OCI-LY7 (cell line): ENCODE measurements around the gene USP25. TPM values are rescaled to one million over a fixed set of nuclear protein-coding genes. Genes with fewer than 3 reads are reported as not detected.

ENCODE experiments used
- Bru-seq: library from RNA; stranded (reverse); fragments of 400-500 nt; gene quantifications from one replicate; lab custom pipeline; 2021; lab: Mats Ljungman, UMichigan
- BruChase-seq, 2 experiments: library from RNA; stranded (reverse); fragments of 400-500 nt; gene quantifications; one replicate each; lab custom pipeline; 2021; lab: Mats Ljungman, UMichigan
- BruUV-seq: library from RNA; stranded (reverse); fragments of 400-500 nt; replicated peaks from 2 replicates; lab custom pipeline; 2021; lab: Mats Ljungman, UMichigan
- CTCF ChIA-PET: fragments of 300-600 bp; sonication (Branson Sonifier 250); formaldehyde crosslinking; loops from one replicate; lab custom pipeline; 2022; ENCODE audit warnings: antibody characterized with exemption; ENCODE audit not compliant: unreplicated experiment; lab: Charles Lee
- POLR2A ChIA-PET: fragments of 300-600 bp; sonication (Branson Sonifier 250); formaldehyde crosslinking; loops from one replicate; lab custom pipeline; 2022; ENCODE audit warnings: antibody characterized with exemption; lab: Charles Lee
- DNase-seq: peaks from one replicate; pipeline ENCODE4 v3.0.0-alpha.2; 2015; ENCODE audit warnings: low spot score
- H2AFZ ChIP-seq: fragments of 200-600 bp; sonication (generic), shearing (Covaris generic); 2 replicates; pipeline ENCODE4 v1.6.1; 2014; ENCODE audit warnings: mild to moderate bottlenecking, antibody characterized with exemption, low read length, moderate library complexity
- H3K27ac ChIP-seq: fragments of 200-600 bp; sonication (generic); 2 replicates; pipeline ENCODE4 v1.5.1; 2014; ENCODE audit warnings: mixed run types, low read depth, mild to moderate bottlenecking, moderate library complexity, low read length, inconsistent platforms; ENCODE audit not compliant: poor library complexity, severe bottlenecking
- H3K36me3 ChIP-seq: fragments of 200-600 bp; sonication (generic); 2 replicates; pipeline ENCODE4 v1.6.1; 2014; ENCODE audit warnings: mild to moderate bottlenecking, antibody characterized with exemption, low read length, moderate library complexity, mixed read lengths; ENCODE audit not compliant: insufficient read depth
- H3K4me1 ChIP-seq: fragments of 200-600 bp; sonication (generic); 2 replicates; pipeline ENCODE4 v1.5.1; 2014; ENCODE audit warnings: mild to moderate bottlenecking, low read length; ENCODE audit not compliant: insufficient read depth, poor library complexity, severe bottlenecking
- H3K4me2 ChIP-seq: fragments of 200-600 bp; sonication (generic); 2 replicates; pipeline ENCODE4 v1.6.1; 2014; ENCODE audit warnings: mild to moderate bottlenecking, low read length
- H3K4me3 ChIP-seq: fragments of 200-600 bp; sonication (generic); 2 replicates; pipeline ENCODE4 v1.5.1; 2014; ENCODE audit warnings: mild to moderate bottlenecking, low read depth, low read length; ENCODE audit not compliant: poor library complexity, severe bottlenecking
- H3K79me2 ChIP-seq: fragments of 200-600 bp; sonication (generic); 2 replicates; pipeline ENCODE4 v1.6.1; 2016; ENCODE audit warnings: low read depth, mild to moderate bottlenecking, low read length, moderate library complexity, mixed read lengths; ENCODE audit not compliant: insufficient read depth
- H3K9me2 ChIP-seq: fragments of 200-600 bp; sonication (generic); 2 replicates; pipeline ENCODE4 v1.6.1; 2016; ENCODE audit warnings: mild to moderate bottlenecking, low read length, mixed read lengths; ENCODE audit not compliant: insufficient read depth
- H3K9me3 ChIP-seq: fragments of 200-600 bp; sonication (generic); 2 replicates; pipeline ENCODE4 v1.6.1; 2014; ENCODE audit warnings: mild to moderate bottlenecking, mixed run types, low read length, mixed read lengths
- H4K20me1 ChIP-seq: fragments of 200-600 bp; sonication (generic); 2 replicates; pipeline ENCODE4 v1.6.1; 2014; ENCODE audit warnings: mild to moderate bottlenecking, antibody characterized with exemption, low read length, moderate library complexity, mixed read lengths; ENCODE audit not compliant: insufficient read depth
- CTCF ChIP-seq: fragments of 200-600 bp; sonication (generic); conservative IDR thresholded peaks from 2 replicates; pipeline ENCODE4 v1.5.1; 2014; ENCODE audit warnings: mild to moderate bottlenecking, antibody characterized with exemption, low read length, moderate library complexity, mixed read lengths
- EZH2phosphoT487 ChIP-seq: fragments of 200-600 bp; sonication (generic); IDR thresholded peaks from 2 replicates; pipeline ENCODE4 v1.6.1; 2018; ENCODE audit warnings: low read depth, borderline replicate concordance, mild to moderate bottlenecking, mixed run types, antibody characterized with exemption, low read length, moderate library complexity, mixed read lengths
- intact Hi-C: fragments of 100-400 bp; cut with micrococcal nuclease; formaldehyde crosslinking; loops from one replicate; pipeline ENCODE4 v1.10.0; 2022; ENCODE audit not compliant: unreplicated experiment
- long read RNA-seq: library from polyadenylated mRNA; stranded (forward); transcript quantifications from one replicate; pipeline ENCODE4 v2.0.0, GENCODE V29; 2022
- total RNA-seq, 2 experiments: library from RNA; depleted of rRNA in 1 of 2; stranded (reverse); fragments of >200 nt in 1 of 2; shearing (Covaris generic) in 1 of 2; gene quantifications; 2 replicates each; pipeline ENCODE4 v1.2.3, GENCODE V29; 2014 to 2022

Gene USP25
- total RNA-seq (2014; rRNA removed; shearing (Covaris generic)): 25.1 and 27.6 TPM in 2 replicates
- total RNA-seq (2022): 28.1 and 38.1 TPM in 2 replicates
- Bru-seq, nascent RNA: percentile 82 among the genes with signal in this experiment
- percentile 60 among the genes with signal in this experiment for BruChase-seq, experiment 1, labeled RNA remaining after a 6-hour chase
- percentile 62 among the genes with signal in this experiment for BruChase-seq, experiment 2, labeled RNA remaining after a 2-hour chase
- long read RNA-seq, full-length matches to known transcripts: 45 of 72 reads
- long read RNA-seq, partial matches to known transcripts: 4 of 72 reads
- long read RNA-seq, other reads (novel, unspliced or antisense): 23 of 72 reads

GRCh38 chr21:15729674-15730483 is at the start of gene USP25:
USP25 (plus strand) TSS chr21:15729982; CDS start chr21:15730394, 412 bp downstream.
- Histone ChIP-seq H4K20me1 (no peaks in the 10 kb centered on the region), H3K9me3 (no peaks in the 10 kb centered on the region), H2AFZ (peak within 1 kb of the TSS; percentile 50; the same call in 1 of the 2 replicates), H3K4me2 (peak within 1 kb of the TSS; percentile 83), H3K4me3 (peak within 1 kb of the TSS; percentile 86), H3K36me3 (no peaks in the 10 kb centered on the region), H3K9me2 (no peaks in the 10 kb centered on the region), H3K27ac (peak within 1 kb of the TSS; percentile 49), H3K79me2 (peaks cover 43% of the 10 kb centered on the region), H3K4me1 (peaks cover 14% of the 10 kb centered on the region)
- CTCF ChIA-PET: no interaction called here
- TF ChIP-seq EZH2phosphoT487 (no peak), CTCF (no peak)
- intact Hi-C loops: loop anchor here (2.0 to 10.0 kb wide), 5 partner anchors 87 to 1347 kb away; partner anchors contain the start of gene HSPA13
- peak; percentile 79 for DNase-seq
- POLR2A ChIA-PET: interaction anchor here (0.7 kb wide), 1 partner anchor 83 kb away, joined by 3 read pairs; no protein-coding TSS in a partner anchor
- no TSS peak for BruUV-seq

GRCh38 chr21:15682186-15682895 is 47.4 kb upstream of the USP25 start:
- Histone ChIP-seq H3K4me1 (no peaks in the 10 kb centered on the region), H2AFZ (no peak overlapping the region), H3K79me2 (no peaks in the 10 kb centered on the region), H3K4me2 (no peak overlapping the region), H3K9me2 (no peaks in the 10 kb centered on the region), H3K4me3 (no peak overlapping the region), H3K36me3 (no peaks in the 10 kb centered on the region), H4K20me1 (no peaks in the 10 kb centered on the region), H3K9me3 (no peaks in the 10 kb centered on the region), H3K27ac (no peak overlapping the region)
- intact Hi-C loops: no loop called here
- CTCF ChIA-PET: no interaction called here
- no TSS peak for BruUV-seq
- POLR2A ChIA-PET: interaction anchor here (0.6 kb wide), 1 partner anchor 14 kb away, joined by 6 read pairs; no protein-coding TSS in a partner anchor
- no peak for DNase-seq
- TF ChIP-seq CTCF (no peak), EZH2phosphoT487 (no peak)
